ENCODE results near the gene PIK3R2. TPM values are rescaled to one million over a fixed set of nuclear protein-coding genes. Genes with fewer than 3 reads are reported as not detected.
A peak's percentile ranks its signal among the peaks of the same experiment; 100 is the strongest.

PIK3R2 gene
- total and polyA plus RNA-seq, 2 of the 13 experiments (the other 11 are each of a cell fraction or from before 2014, with no cell fraction given), result 18.6 to 25.3 TPM

GRCh38 chr19:18135712-18136584, 17.0 kb upstream of the PIK3R2 start (continued):
- no peak for TF ChIP-seq ZBTB39 (CRISPR knock-in tag; IDR thresholded peaks at IDR 0.05)
- TF ChIP-seq ATF7-NPFF (CRISPR knock-in tag; IDR thresholded peaks at IDR 0.05; ENCODE audit: low read depth), result no peak
- TF ChIP-seq ZNF382 (CRISPR knock-in tag; IDR thresholded peaks at IDR 0.05; ENCODE audit: borderline replicate concordance), result no peak
- no peak for TF ChIP-seq ZC3H4 (CRISPR knock-in tag; IDR thresholded peaks at IDR 0.05; ENCODE audit: borderline replicate concordance)
- TF ChIP-seq ZFP37 (CRISPR knock-in tag; IDR thresholded peaks at IDR 0.05; ENCODE audit: borderline replicate concordance), result no peak
- no peak for TF ChIP-seq CSRNP2 (CRISPR knock-in tag; conservative IDR thresholded peaks at IDR 0.05; ENCODE audit: low read depth)
- TF ChIP-seq ZNF710 (CRISPR knock-in tag; IDR thresholded peaks at IDR 0.05; ENCODE audit: borderline replicate concordance), result peak; percentile 14; the same call in 1 of the 2 replicates
- no peak for TF ChIP-seq IRF1 (CRISPR knock-in tag; IDR thresholded peaks at IDR 0.05; ENCODE audit: low read depth)
- TF ChIP-seq MED1 (CRISPR knock-in tag; IDR thresholded peaks at IDR 0.05), result peak; percentile 86
- TF ChIP-seq NFIB (CRISPR knock-in tag; IDR thresholded peaks at IDR 0.05; ENCODE audit: borderline replicate concordance), result no peak
- TF ChIP-seq SMAD3 (CRISPR knock-in tag; IDR thresholded peaks at IDR 0.05), result peak; percentile 74; the same call in 1 of the 2 replicates
- no peak for TF ChIP-seq ZSCAN5A (CRISPR knock-in tag; IDR thresholded peaks at IDR 0.05; ENCODE audit: borderline replicate concordance)
- TF ChIP-seq PLSCR1 (CRISPR knock-in tag; IDR thresholded peaks at IDR 0.05; ENCODE audit: borderline replicate concordance), result no peak
- peak; percentile 45; the same call in 1 of the 2 replicates for TF ChIP-seq ZNF629 (CRISPR knock-in tag; conservative IDR thresholded peaks at IDR 0.05)
- TF ChIP-seq ZNF101 (CRISPR knock-in tag; IDR thresholded peaks at IDR 0.05; ENCODE audit: borderline replicate concordance, low read depth), result no peak
- no peak for TF ChIP-seq ETV6 (CRISPR knock-in tag; conservative IDR thresholded peaks at IDR 0.05)
- no peak for TF ChIP-seq ZNF367 (CRISPR knock-in tag; IDR thresholded peaks at IDR 0.05; ENCODE audit: borderline replicate concordance)
- no peak for TF ChIP-seq BORCS8-MEF2B (CRISPR knock-in tag; IDR thresholded peaks at IDR 0.05)
- no peak for TF ChIP-seq MATR3 (CRISPR knock-in tag; IDR thresholded peaks at IDR 0.05)
